SK-N-SH treated with all-trans-retinoic acid at 6 μM for 48 hours (cell line): ENCODE measurements around the gene DCP2.

Experiments used
- ATAC-seq: fragments of 200-7000 bp; cut with Tn5 transposase; 3 replicates; pipeline ENCODE4 v1.9.1; 2020; ENCODE audit warnings: mild to moderate bottlenecking, moderate library complexity
- ESRRG ChIP-seq: fragments of 250-450 bp; sonication (Bioruptor Pico); IDR thresholded peaks from 2 replicates; pipeline ENCODE4 v1.6.1; 2021; ENCODE audit warnings: mild to moderate bottlenecking
- GLIS3 ChIP-seq: fragments of 250-450 bp; sonication (Bioruptor Pico); IDR thresholded peaks from 2 replicates; pipeline ENCODE4 v1.5.0; 2020; ENCODE audit warnings: mild to moderate bottlenecking, moderate library complexity
- ISL1 ChIP-seq: fragments of 250-450 bp; sonication (Bioruptor Pico); IDR thresholded peaks from 2 replicates; pipeline ENCODE4 v2.1.2; 2022; ENCODE audit warnings: mild to moderate bottlenecking, moderate library complexity
- OSR1 ChIP-seq: fragments of 250-450 bp; sonication (Bioruptor Pico); IDR thresholded peaks from 2 replicates; pipeline ENCODE4 v1.8.0; 2022; ENCODE audit warnings: moderate library complexity, mild to moderate bottlenecking, inconsistent platforms
- PPARA ChIP-seq: fragments of 250-450 bp; sonication (Bioruptor Pico); IDR thresholded peaks from 2 replicates; pipeline ENCODE4 v1.5.0; 2020; ENCODE audit warnings: mild to moderate bottlenecking, borderline replicate concordance
- RARB ChIP-seq: fragments of 250-450 bp; sonication (Bioruptor Pico); IDR thresholded peaks from 2 replicates; pipeline ENCODE4 v1.8.0; 2021; ENCODE audit warnings: mild to moderate bottlenecking, moderate library complexity
- SNAI2 ChIP-seq: fragments of 250-450 bp; sonication (Bioruptor Pico); IDR thresholded peaks from 2 replicates; pipeline ENCODE4 v1.5.0; 2020; ENCODE audit warnings: mild to moderate bottlenecking, moderate library complexity
- TCF4 ChIP-seq: fragments of 250-450 bp; sonication (Bioruptor Pico); IDR thresholded peaks from 2 replicates; pipeline ENCODE4 v1.8.0; 2021; ENCODE audit warnings: mild to moderate bottlenecking, moderate library complexity, borderline replicate concordance
- TOX ChIP-seq: fragments of 250-450 bp; sonication (Bioruptor Pico); IDR thresholded peaks from 2 replicates; pipeline ENCODE4 v1.8.0; 2021; ENCODE audit warnings: mild to moderate bottlenecking, moderate library complexity, borderline replicate concordance
- ZFP3 ChIP-seq: fragments of 250-450 bp; sonication (Bioruptor Pico); IDR thresholded peaks from 2 replicates; pipeline ENCODE4 v1.5.0; 2020; ENCODE audit warnings: mild to moderate bottlenecking, moderate library complexity
- ZFP30 ChIP-seq: fragments of 450-650 bp; formaldehyde crosslinking; IDR thresholded peaks from 2 replicates; pipeline ENCODE4 v1.5.0; 2022; ENCODE audit warnings: mild to moderate bottlenecking, moderate library complexity
- ZNF70 ChIP-seq: fragments of 450-650 bp; formaldehyde crosslinking; IDR thresholded peaks from 2 replicates; pipeline ENCODE4 v1.5.0; 2020; ENCODE audit warnings: mild to moderate bottlenecking, moderate library complexity
- ZNF8 ChIP-seq: fragments of 450-650 bp; formaldehyde crosslinking; IDR thresholded peaks from 2 replicates; pipeline ENCODE4 v1.5.0; 2020; ENCODE audit warnings: mild to moderate bottlenecking, moderate library complexity
- TF ChIP-seq, protein P1 (sequence below): fragments of 250-450 bp; sonication (Bioruptor Pico); IDR thresholded peaks from 2 replicates; pipeline ENCODE4 v1.8.0; 2020; ENCODE audit warnings: mild to moderate bottlenecking, moderate library complexity, borderline replicate concordance
- TF ChIP-seq, protein P2 (sequence below): fragments of 250-450 bp; sonication (Bioruptor Pico); IDR thresholded peaks from 2 replicates; pipeline ENCODE4 v1.5.1; 2020; ENCODE audit warnings: low read depth, mild to moderate bottlenecking, moderate library complexity
- TF ChIP-seq, protein P3 (sequence below): fragments of 250-450 bp; sonication (Bioruptor Pico); IDR thresholded peaks from 2 replicates; pipeline ENCODE4 v1.5.1; 2021; ENCODE audit warnings: mild to moderate bottlenecking, moderate library complexity
- TF ChIP-seq, protein P4 (sequence below): fragments of 250-450 bp; sonication (Bioruptor Pico); IDR thresholded peaks from 2 replicates; pipeline ENCODE4 v1.8.0; 2021; ENCODE audit warnings: low read depth, mild to moderate bottlenecking, moderate library complexity, borderline replicate concordance
- TF ChIP-seq, protein P5 (sequence below): fragments of 250-450 bp; sonication (Bioruptor Pico); IDR thresholded peaks from 2 replicates; pipeline ENCODE4 v1.5.0; 2020; ENCODE audit warnings: mild to moderate bottlenecking, moderate library complexity

Gene DCP2

DNA sequence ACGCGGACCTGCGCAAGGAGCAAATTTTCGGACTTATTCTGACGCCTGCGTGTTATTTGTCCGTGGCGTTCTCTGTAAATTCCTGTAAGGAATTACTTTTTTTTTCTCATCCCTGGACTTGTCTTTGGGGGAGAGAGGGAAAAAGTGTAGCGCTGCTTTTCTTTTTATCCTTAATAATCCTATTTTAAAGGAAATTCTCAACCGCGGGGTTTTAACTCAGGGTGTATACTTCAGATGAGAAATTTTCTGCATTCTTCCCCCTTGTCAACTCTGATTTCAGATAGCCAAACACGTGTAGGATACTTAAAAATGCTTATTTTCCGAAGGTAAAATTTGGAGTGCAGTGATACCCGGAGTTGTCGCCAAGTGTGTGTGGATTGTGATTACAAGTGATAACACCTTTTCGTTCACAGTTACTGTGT lies 853 bp downstream of the DCP2 start:
- TF ChIP-seq OSR1 (CRISPR knock-in tag): no peak
- TF ChIP-seq, protein P1, sequence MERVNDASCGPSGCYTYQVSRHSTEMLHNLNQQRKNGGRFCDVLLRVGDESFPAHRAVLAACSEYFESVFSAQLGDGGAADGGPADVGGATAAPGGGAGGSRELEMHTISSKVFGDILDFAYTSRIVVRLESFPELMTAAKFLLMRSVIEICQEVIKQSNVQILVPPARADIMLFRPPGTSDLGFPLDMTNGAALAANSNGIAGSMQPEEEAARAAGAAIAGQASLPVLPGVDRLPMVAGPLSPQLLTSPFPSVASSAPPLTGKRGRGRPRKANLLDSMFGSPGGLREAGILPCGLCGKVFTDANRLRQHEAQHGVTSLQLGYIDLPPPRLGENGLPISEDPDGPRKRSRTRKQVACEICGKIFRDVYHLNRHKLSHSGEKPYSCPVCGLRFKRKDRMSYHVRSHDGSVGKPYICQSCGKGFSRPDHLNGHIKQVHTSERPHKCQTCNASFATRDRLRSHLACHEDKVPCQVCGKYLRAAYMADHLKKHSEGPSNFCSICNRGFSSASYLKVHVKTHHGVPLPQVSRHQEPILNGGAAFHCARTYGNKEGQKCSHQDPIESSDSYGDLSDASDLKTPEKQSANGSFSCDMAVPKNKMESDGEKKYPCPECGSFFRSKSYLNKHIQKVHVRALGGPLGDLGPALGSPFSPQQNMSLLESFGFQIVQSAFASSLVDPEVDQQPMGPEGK (CRISPR knock-in tag): no peak
- TF ChIP-seq ZFP30 (CRISPR knock-in tag): no peak
- TF ChIP-seq, protein P2, sequence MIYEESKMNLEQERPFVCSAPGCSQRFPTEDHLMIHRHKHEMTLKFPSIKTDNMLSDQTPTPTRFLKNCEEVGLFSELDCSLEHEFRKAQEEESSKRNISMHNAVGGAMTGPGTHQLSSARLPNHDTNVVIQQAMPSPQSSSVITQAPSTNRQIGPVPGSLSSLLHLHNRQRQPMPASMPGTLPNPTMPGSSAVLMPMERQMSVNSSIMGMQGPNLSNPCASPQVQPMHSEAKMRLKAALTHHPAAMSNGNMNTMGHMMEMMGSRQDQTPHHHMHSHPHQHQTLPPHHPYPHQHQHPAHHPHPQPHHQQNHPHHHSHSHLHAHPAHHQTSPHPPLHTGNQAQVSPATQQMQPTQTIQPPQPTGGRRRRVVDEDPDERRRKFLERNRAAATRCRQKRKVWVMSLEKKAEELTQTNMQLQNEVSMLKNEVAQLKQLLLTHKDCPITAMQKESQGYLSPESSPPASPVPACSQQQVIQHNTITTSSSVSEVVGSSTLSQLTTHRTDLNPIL (CRISPR knock-in tag): no peak
- no peak for TF ChIP-seq ESRRG (CRISPR knock-in tag)
- TF ChIP-seq, protein P3, sequence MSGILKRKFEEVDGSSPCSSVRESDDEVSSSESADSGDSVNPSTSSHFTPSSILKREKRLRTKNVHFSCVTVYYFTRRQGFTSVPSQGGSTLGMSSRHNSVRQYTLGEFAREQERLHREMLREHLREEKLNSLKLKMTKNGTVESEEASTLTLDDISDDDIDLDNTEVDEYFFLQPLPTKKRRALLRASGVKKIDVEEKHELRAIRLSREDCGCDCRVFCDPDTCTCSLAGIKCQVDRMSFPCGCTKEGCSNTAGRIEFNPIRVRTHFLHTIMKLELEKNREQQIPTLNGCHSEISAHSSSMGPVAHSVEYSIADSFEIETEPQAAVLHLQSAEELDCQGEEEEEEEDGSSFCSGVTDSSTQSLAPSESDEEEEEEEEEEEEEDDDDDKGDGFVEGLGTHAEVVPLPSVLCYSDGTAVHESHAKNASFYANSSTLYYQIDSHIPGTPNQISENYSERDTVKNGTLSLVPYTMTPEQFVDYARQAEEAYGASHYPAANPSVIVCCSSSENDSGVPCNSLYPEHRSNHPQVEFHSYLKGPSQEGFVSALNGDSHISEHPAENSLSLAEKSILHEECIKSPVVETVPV (CRISPR knock-in tag): no peak
- TF ChIP-seq ISL1 (CRISPR knock-in tag): no peak
- no peak for TF ChIP-seq ZNF8
- TF ChIP-seq GLIS3 (CRISPR knock-in tag): no peak
- no peak for TF ChIP-seq ZFP3 (CRISPR knock-in tag)
- no peak for TF ChIP-seq TOX (CRISPR knock-in tag)
- no peak for TF ChIP-seq SNAI2 (CRISPR knock-in tag)
- TF ChIP-seq, all 23 proteins: peak for 0
- peak; percentile 12 for ATAC-seq

DNA sequence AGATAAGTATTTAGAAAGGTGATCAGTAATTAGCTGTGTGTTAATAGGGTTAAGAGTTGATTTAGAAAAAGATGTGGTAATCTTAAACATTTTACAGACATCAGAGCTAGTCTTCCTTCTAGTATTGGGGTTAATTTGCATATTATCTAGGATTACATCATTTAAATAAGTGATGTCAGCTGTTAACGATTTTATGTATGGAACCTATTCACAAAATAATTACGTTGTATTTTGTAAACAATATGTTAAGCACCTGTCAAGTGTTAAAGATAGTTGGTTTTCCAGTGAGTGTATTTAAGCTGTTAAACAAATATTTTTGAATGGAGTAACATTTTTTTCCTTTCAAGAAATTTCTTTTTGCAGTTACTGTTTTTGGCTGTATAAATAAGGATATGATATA lies 2.2 kb downstream of the DCP2 start:
- TF ChIP-seq, protein P4, sequence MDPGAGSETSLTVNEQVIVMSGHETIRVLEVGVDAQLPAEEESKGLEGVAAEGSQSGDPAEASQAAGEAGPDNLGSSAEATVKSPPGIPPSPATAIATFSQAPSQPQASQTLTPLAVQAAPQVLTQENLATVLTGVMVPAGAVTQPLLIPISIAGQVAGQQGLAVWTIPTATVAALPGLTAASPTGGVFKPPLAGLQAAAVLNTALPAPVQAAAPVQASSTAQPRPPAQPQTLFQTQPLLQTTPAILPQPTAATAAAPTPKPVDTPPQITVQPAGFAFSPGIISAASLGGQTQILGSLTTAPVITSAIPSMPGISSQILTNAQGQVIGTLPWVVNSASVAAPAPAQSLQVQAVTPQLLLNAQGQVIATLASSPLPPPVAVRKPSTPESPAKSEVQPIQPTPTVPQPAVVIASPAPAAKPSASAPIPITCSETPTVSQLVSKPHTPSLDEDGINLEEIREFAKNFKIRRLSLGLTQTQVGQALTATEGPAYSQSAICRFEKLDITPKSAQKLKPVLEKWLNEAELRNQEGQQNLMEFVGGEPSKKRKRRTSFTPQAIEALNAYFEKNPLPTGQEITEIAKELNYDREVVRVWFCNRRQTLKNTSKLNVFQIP (CRISPR knock-in tag): no peak
- TF ChIP-seq, protein P3 (CRISPR knock-in tag): no peak
- TF ChIP-seq PPARA: no peak
- no peak for TF ChIP-seq TCF4 (CRISPR knock-in tag)
- TF ChIP-seq TOX (CRISPR knock-in tag): no peak
- no peak for TF ChIP-seq SNAI2 (CRISPR knock-in tag)
- TF ChIP-seq, protein P1 (CRISPR knock-in tag): no peak
- TF ChIP-seq RARB (CRISPR knock-in tag): no peak
- no peak for TF ChIP-seq ZNF70
- TF ChIP-seq, protein P5, sequence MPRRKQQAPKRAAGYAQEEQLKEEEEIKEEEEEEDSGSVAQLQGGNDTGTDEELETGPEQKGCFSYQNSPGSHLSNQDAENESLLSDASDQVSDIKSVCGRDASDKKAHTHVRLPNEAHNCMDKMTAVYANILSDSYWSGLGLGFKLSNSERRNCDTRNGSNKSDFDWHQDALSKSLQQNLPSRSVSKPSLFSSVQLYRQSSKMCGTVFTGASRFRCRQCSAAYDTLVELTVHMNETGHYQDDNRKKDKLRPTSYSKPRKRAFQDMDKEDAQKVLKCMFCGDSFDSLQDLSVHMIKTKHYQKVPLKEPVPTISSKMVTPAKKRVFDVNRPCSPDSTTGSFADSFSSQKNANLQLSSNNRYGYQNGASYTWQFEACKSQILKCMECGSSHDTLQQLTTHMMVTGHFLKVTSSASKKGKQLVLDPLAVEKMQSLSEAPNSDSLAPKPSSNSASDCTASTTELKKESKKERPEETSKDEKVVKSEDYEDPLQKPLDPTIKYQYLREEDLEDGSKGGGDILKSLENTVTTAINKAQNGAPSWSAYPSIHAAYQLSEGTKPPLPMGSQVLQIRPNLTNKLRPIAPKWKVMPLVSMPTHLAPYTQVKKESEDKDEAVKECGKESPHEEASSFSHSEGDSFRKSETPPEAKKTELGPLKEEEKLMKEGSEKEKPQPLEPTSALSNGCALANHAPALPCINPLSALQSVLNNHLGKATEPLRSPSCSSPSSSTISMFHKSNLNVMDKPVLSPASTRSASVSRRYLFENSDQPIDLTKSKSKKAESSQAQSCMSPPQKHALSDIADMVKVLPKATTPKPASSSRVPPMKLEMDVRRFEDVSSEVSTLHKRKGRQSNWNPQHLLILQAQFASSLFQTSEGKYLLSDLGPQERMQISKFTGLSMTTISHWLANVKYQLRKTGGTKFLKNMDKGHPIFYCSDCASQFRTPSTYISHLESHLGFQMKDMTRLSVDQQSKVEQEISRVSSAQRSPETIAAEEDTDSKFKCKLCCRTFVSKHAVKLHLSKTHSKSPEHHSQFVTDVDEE (CRISPR knock-in tag): no peak
- no peak for TF ChIP-seq ZNF8
- TF ChIP-seq OSR1 (CRISPR knock-in tag): no peak
- TF ChIP-seq, protein P2 (CRISPR knock-in tag): no peak
- ATAC-seq: no peak
